GM23338 (cell line): ENCODE data around the gene RASA3.
"Not testable (repeated sequence)": the region's sequence is repeated elsewhere in the genome, so short reads cannot be mapped to it uniquely, and the experiment has no call there.

ENCODE experiments used
- CREB1 ChIP-seq: fragments of 250-450 bp; sonication (Bioruptor Pico); IDR thresholded peaks from 2 replicates; pipeline ENCODE4 v1.5.0; 2020; ENCODE audit warnings: low read depth, mild to moderate bottlenecking, moderate library complexity
- CTCF ChIP-seq, 2 experiments: fragments of 200-600 bp in 1 of 2; sonication (generic) in 1 of 2; conservative IDR thresholded peaks; 2 replicates each; pipeline versions ENCODE4 v1.5.1 to v1.6.1; 2016 to 2017; ENCODE audit warnings: antibody characterized with exemption in 2 of 2, low read depth in 2 of 2, mild to moderate bottlenecking in 2 of 2, moderate library complexity in 1 of 2
- ETS1 ChIP-seq: IDR thresholded peaks from 2 replicates; pipeline ENCODE4 v1.6.1; 2016; ENCODE audit warnings: antibody characterized with exemption
- EZH2 ChIP-seq: fragments of 200-600 bp; sonication (generic); IDR thresholded peaks from one replicate; pipeline ENCODE4 v1.8.0; 2017; ENCODE audit warnings: antibody characterized with exemption, mild to moderate bottlenecking, low read depth; ENCODE audit not compliant: unreplicated experiment
- EZH2phosphoT487 ChIP-seq: fragments of 200-600 bp; sonication (generic); IDR thresholded peaks from one replicate; pipeline ENCODE4 v1.8.1; 2018; ENCODE audit warnings: antibody characterized with exemption; ENCODE audit not compliant: unreplicated experiment
- JUNB ChIP-seq: IDR thresholded peaks from one replicate; pipeline ENCODE4 v1.6.1; 2016; ENCODE audit warnings: antibody characterized with exemption; ENCODE audit not compliant: unreplicated experiment
- NANOG ChIP-seq: IDR thresholded peaks from 2 replicates; pipeline ENCODE4 v1.6.1; 2016; ENCODE audit warnings: antibody characterized with exemption, borderline replicate concordance
- POLR2AphosphoS5 ChIP-seq: IDR thresholded peaks from 2 replicates; pipeline ENCODE4 v1.6.1; 2016; ENCODE audit warnings: antibody characterized with exemption, low read depth
- REST ChIP-seq: IDR thresholded peaks from one replicate; pipeline ENCODE4 v1.6.1; 2018; ENCODE audit warnings: antibody characterized with exemption; ENCODE audit not compliant: unreplicated experiment
- STAT1 ChIP-seq: IDR thresholded peaks from one replicate; pipeline ENCODE4 v1.6.1; 2016; ENCODE audit warnings: antibody characterized with exemption; ENCODE audit not compliant: unreplicated experiment
- ZNF331 ChIP-seq: fragments of 250-450 bp; sonication (Bioruptor Pico); IDR thresholded peaks from 2 replicates; pipeline ENCODE4 v1.5.0; 2020; ENCODE audit warnings: low read depth, mild to moderate bottlenecking, moderate library complexity

GRCh38 chr13:114103289-114103621 is 29.2 kb downstream of the RASA3 start:
- not testable (repeated sequence) for TF ChIP-seq CTCF (conservative IDR thresholded peaks at IDR 0.05; ENCODE audit: low read depth in 2 of 2); POLR2AphosphoS5; EZH2; REST; CREB1 (CRISPR knock-in tag); STAT1; EZH2phosphoT487; ZNF331; JUNB; ETS1; NANOG
